Activated naive CD8-positive, alpha-beta T cell treated with anti-CD3 and anti-CD28 coated beads, Interleukin-2, amount 50 U/mL, for 16 hours (primary cell): ENCODE results near the gene MRPS34.

Experiments used
- DNase-seq: peaks from one replicate; pipeline ENCODE4 v3.0.0-alpha.2; 2020; ENCODE audit warnings: low read depth, low spot score

MRPS34 gene

DNA sequence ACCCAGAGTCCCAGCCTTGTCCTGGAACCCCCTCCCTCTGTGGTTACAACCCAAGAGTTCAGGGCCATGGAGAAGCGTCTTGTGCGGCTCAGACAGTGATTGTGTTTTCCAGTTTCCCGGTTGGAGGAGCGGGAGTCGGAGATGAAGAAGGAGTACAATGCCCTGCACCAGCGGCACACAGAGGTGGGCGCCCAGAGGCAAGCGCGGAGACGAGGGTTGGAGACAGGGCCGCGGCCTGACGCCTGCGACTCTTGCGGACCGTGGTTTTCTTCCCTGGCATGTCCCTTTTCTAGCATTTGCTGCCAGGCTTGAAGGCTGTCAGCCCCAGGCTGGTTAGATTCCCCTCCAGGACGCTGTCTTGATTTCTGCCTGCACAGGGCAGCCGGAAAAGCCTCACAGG, 43.9 kb downstream of the MRPS34 start:
- DNase-seq, result no peak

DNA sequence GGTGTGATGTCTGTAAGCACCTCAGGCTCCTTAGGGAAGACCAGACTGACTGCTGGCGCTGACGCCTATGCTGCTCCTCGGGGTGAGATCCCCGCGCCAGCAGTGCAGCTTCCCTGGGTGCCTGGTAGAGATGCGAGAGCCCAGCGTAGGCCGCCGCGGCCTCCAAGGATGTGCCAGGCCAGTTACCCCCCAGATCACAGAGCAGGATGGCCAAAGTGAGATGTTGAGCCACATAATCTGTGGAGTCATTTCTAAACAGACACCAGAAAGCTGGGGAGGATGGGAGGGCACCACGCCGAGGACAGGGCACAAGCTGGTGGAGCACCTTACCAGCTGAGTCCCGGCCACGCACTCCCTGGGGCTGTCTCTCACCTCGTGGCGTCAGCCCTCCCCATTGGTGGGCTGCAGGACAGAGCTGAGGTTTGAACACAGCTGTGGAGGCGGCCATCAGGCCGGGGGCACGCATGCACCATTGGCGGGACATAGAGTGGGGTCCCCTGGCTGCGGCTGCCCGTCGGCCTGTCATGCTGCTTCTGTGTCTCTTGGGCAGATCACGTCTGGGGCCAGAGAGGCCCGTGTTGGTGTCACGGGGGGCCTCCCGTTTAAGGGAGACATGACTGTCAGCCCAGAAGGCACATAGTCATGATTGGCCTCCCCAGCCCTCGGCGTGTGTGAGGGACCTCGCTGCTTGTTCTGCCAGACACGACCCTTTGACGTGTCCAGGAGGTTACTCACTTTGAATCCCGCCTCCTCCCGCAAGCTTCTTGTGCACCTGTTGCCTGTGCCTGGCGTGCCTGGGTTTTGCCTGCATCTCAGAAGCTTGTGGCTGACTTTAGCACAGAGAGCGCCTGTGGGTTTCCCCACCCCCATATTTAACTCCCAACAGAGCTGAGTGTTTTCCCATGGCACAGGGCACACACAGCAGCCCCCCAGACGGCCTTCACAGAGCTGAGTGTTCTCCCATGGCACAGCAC, 45.0 kb downstream of the MRPS34 start:
- no peak for DNase-seq

DNA sequence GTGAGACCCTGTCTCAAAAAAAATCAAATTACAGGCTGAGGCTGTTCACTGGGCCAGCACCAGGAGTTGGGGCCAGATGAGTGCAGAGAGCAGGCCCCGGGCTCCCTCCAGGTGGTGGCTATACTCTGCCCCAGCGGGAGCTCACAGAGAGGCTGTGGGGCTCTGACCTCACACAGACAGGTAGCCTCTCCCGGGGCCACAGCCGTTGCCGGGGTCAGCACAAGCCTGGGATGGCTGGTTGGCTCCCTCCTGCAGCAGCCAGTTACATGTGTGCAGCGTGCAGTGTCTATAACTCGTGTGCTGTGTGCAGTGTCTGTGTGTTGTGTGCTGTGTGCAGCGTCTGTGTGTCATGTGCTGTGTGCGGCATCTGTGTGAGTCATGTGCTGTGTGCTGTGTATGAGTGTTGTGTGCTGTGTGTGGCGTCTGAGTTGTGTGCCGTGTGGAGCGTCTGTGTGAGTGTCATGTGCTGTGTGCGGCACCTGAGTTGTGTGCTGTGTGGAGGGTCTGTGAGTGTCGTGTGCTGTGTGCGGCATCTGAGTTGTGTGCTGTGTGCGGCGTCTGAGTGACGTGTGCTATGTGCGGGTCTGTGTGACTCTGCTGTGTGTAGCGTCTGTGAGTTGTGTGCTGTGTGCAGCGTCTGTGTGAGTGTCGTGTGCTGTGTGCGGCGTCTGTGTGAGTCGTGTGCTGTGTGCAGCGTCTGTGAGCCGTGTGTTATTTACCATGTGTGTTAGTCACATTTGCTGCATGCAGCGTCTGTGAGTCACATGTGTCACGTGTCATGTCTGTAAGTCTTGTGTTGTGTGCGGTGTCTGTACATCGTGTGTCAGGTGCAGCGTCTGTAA, 46.1 kb downstream of the MRPS34 start:
- no peak for DNase-seq

DNA sequence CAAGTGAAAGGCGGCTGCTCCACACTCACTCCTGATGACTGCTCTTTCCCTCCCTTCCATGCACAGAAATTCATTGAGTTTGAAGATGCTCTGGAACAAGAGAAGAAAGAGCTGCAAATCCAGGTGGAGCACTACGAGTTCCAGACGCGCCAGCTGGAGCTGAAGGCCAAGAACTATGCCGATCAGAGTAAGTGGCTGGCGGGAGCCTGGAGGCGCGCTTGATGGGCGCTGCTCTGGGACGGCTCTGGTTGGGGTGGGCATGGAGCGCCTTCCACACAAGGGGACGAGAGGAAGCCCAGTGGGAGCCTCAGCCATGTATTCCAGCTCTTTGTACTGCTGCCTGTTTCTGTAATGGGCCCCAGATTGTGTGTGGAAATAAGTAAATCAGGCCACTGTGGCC, 48.4 kb downstream of the MRPS34 start:
- DNase-seq, result no peak

DNA sequence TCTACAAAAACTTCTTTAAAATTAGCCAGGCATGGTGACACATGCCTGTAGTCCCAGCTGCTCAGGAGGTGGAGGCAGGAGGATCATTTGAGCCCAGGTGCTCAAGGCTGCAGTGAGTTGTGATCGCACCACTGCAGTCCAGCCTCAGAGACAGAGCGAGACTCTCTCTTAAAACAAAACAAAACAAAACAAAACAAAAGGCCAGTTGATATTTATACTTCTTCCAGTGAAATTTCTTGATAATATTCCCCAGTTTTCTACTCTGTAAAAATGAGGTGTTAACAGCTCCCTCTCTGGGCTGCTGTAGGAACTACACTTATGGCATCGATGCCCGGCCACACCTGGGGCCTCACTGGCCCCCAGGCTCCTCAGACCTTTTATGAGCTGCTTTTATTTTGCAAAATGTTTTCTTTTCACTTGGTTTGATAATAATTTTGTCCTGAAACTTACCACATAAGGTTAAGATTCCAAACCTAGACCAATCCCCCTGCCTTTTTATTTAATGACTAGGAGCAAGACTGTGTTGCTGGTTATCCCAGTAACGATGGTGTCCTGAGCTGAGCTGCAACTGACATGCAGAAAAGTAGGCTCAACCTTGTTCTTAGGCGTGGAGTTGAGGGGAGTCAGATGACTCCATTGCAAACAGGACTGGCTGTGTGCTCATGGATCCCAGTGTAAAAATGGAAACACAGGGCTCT, 49.3 kb downstream of the MRPS34 start:
- DNase-seq, result no peak
